Keratinocyte (primary cell): ENCODE data around the gene EPHB3. TPM values are rescaled to one million over a fixed set of nuclear protein-coding genes. Genes with fewer than 3 reads are reported as not detected.

ENCODE experiments used
- DNase-seq: peaks from one replicate; pipeline ENCODE4 v3.0.0-alpha.2; 2011; ENCODE audit warnings: low read depth, missing footprints, low spot score
- FAIRE-seq: peaks from 2 replicates; lab custom pipeline; 2011; peaks lifted over from hg19 to GRCh38; lab: Jason Lieb, UNC
- H2AFZ ChIP-seq: 2 replicates; pipeline ENCODE4 v1.6.0; 2012; ENCODE audit warnings: low read length, control low read depth, inconsistent platforms; ENCODE audit not compliant: control insufficient read depth
- H3K27ac ChIP-seq: 2 replicates; pipeline ENCODE4 v1.5.1; 2011; ENCODE audit warnings: low read length; ENCODE audit not compliant: control insufficient read depth, insufficient read depth
- H3K27me3 ChIP-seq: 3 replicates; pipeline ENCODE4 v1.6.0; 2011; ENCODE audit warnings: low read length; ENCODE audit not compliant: control insufficient read depth, insufficient read depth; ENCODE audit errors: extremely low read depth
- H3K36me3 ChIP-seq, 2 experiments: 2 replicates in 1 of 2; 3 replicates in 1 of 2; pipeline ENCODE4 v1.5.1; 2011; ENCODE audit warnings: low read length in 2 of 2, mild to moderate bottlenecking in 1 of 2; ENCODE audit not compliant: control insufficient read depth in 2 of 2, insufficient read depth in 2 of 2; ENCODE audit errors: extremely low read depth in 1 of 2
- H3K4me1 ChIP-seq: 3 replicates; pipeline ENCODE4 v1.5.1; 2011; ENCODE audit warnings: low read length; ENCODE audit not compliant: control insufficient read depth, insufficient read depth; ENCODE audit errors: extremely low read depth
- H3K4me2 ChIP-seq: 3 replicates; pipeline ENCODE4 v1.6.0; 2011; ENCODE audit warnings: low read depth, low read length; ENCODE audit not compliant: control insufficient read depth, insufficient read depth; ENCODE audit errors: extremely low read depth
- H3K4me3 ChIP-seq, 3 experiments: fragments of 200-600 bp in 1 of 3; sonication (generic) in 1 of 3; 2 replicates in 2 of 3; 3 replicates in 1 of 3; pipeline ENCODE4 v1.5.1; 2011 to 2016; ENCODE audit warnings: low read length in 3 of 3, mild to moderate bottlenecking in 3 of 3, control low read depth in 2 of 3, inconsistent platforms in 1 of 3, low read depth in 1 of 3, mixed read lengths in 1 of 3, mixed run types in 1 of 3, moderate library complexity in 1 of 3; ENCODE audit not compliant: control insufficient read depth in 2 of 3, insufficient read depth in 2 of 3; ENCODE audit errors: extremely low read depth in 1 of 3
- H3K79me2 ChIP-seq: 2 replicates; pipeline ENCODE4 v1.6.0; 2012; ENCODE audit warnings: low read length; ENCODE audit not compliant: control insufficient read depth, insufficient read depth
- H3K9ac ChIP-seq: 3 replicates; pipeline ENCODE4 v1.6.0; 2011; ENCODE audit warnings: low read length; ENCODE audit not compliant: control insufficient read depth, insufficient read depth; ENCODE audit errors: extremely low read depth
- H3K9me1 ChIP-seq: 3 replicates; pipeline ENCODE4 v1.6.0; 2011; ENCODE audit warnings: low read length; ENCODE audit not compliant: control insufficient read depth, insufficient read depth; ENCODE audit errors: extremely low read depth
- H3K9me3 ChIP-seq: 2 replicates; pipeline ENCODE4 v1.5.1; 2012; ENCODE audit warnings: low read depth, low read length; ENCODE audit not compliant: control insufficient read depth
- H4K20me1 ChIP-seq: 3 replicates; pipeline ENCODE4 v1.6.0; 2011; ENCODE audit warnings: low read length; ENCODE audit not compliant: control insufficient read depth, insufficient read depth; ENCODE audit errors: extremely low read depth
- EZH2 ChIP-seq: IDR thresholded peaks from one replicate; pipeline ENCODE4 v1.6.1; 2012; ENCODE audit warnings: inconsistent platforms, mild to moderate bottlenecking, low read length, moderate library complexity
- dilution Hi-C: fragments of 300-500 bp; cut with MboI; formaldehyde crosslinking; loops from one replicate; pipeline ENCODE4 v1.7.0; 2020; ENCODE audit warnings: low sequenced_read_pairs; ENCODE audit not compliant: extremely low pct_ligation_motif_present
- polyA plus RNA-seq, 5 experiments: library from polyadenylated mRNA; depleted of rRNA in 3 of 5; stranded (reverse) in 3 of 5; stranded (forward) in 1 of 5; unstranded in 1 of 5; fragments of >200 nt; gene quantifications; 1 replicate in 1 of 5; 2 replicates in 3 of 5; 3 replicates in 1 of 5; pipeline versions ENCODE4 v1.2.1 to v1.2.3, GENCODE V29; 2011 to 2012; ENCODE audit warnings: missing spikeins in 2 of 5, low read depth in 1 of 5, low replicate concordance in 1 of 5
- TF ChIP-seq, protein P1 (sequence below), 3 experiments: IDR thresholded peaks in 1 of 3; conservative IDR thresholded peaks in 1 of 3; optimal IDR thresholded peaks in 1 of 3; 2 replicates in 2 of 3; 3 replicates in 1 of 3; pipeline versions ENCODE3 to v1.5.1; 2011; ENCODE audit warnings: low read length in 3 of 3, mild to moderate bottlenecking in 3 of 3, moderate library complexity in 2 of 3, control low read depth in 1 of 3, inconsistent platforms in 1 of 3; ENCODE audit not compliant: insufficient read depth in 2 of 3; ENCODE audit errors: extremely low read depth in 1 of 3

EPHB3 gene
- polyA plus RNA-seq, 1 donor (not counting 4 experiments of a cell fraction or from before 2014, with no cell fraction given): 2.2 TPM

- FAIRE-seq (no peak), DNase-seq (no peak)
- peaks cover 4% of the 10 kb centered on the region for H3K27me3 ChIP-seq
- TF ChIP-seq, protein P1, sequence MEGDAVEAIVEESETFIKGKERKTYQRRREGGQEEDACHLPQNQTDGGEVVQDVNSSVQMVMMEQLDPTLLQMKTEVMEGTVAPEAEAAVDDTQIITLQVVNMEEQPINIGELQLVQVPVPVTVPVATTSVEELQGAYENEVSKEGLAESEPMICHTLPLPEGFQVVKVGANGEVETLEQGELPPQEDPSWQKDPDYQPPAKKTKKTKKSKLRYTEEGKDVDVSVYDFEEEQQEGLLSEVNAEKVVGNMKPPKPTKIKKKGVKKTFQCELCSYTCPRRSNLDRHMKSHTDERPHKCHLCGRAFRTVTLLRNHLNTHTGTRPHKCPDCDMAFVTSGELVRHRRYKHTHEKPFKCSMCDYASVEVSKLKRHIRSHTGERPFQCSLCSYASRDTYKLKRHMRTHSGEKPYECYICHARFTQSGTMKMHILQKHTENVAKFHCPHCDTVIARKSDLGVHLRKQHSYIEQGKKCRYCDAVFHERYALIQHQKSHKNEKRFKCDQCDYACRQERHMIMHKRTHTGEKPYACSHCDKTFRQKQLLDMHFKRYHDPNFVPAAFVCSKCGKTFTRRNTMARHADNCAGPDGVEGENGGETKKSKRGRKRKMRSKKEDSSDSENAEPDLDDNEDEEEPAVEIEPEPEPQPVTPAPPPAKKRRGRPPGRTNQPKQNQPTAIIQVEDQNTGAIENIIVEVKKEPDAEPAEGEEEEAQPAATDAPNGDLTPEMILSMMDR (optimal IDR thresholded peaks at IDR 0.05 in 1 of 3, IDR thresholded peaks at IDR 0.05 in 1 of 3, conservative IDR thresholded peaks at IDR 0.05 in 1 of 3; ENCODE audit: extremely low read depth in 1 of 3, insufficient read depth in 2 of 3, low read length in 3 of 3): no peak
- TF ChIP-seq EZH2: no peak
- no peaks in the 10 kb centered on the region for H4K20me1 ChIP-seq
- no peaks in the 10 kb centered on the region for H3K79me2 ChIP-seq
- H3K9me3 ChIP-seq: no peaks in the 10 kb centered on the region
- no peak overlapping the region for H3K27ac ChIP-seq
- H3K36me3 ChIP-seq: no peaks in the 10 kb centered on the region
- no peak overlapping the region for H2AFZ ChIP-seq
- dilution Hi-C loops: no loop called here
- H3K9ac ChIP-seq: no peak overlapping the region
- H3K9me1 ChIP-seq: no peaks in the 10 kb centered on the region
- H3K4me2 ChIP-seq: no peak overlapping the region
- H3K4me1 ChIP-seq: no peaks in the 10 kb centered on the region
- H3K4me3 ChIP-seq: no peak overlapping the region
Observed at GRCh38 chr3:184537885-184538665, 23.5 kb upstream of the EPHB3 start.

- Histone ChIP-seq H3K9me1 (no peaks in the 10 kb centered on the region), H3K27ac (no peak overlapping the region), H4K20me1 (no peaks in the 10 kb centered on the region), H3K4me2 (no peak overlapping the region), H3K79me2 (no peaks in the 10 kb centered on the region), H3K4me3 (no peak overlapping the region), H3K9ac (no peak overlapping the region), H3K9me3 (no peaks in the 10 kb centered on the region), H3K36me3 (no peaks in the 10 kb centered on the region), H2AFZ (no peak overlapping the region), H3K27me3 (peaks cover 10% of the 10 kb centered on the region), H3K4me1 (no peaks in the 10 kb centered on the region)
- no peak for TF ChIP-seq EZH2
- TF ChIP-seq, protein P1 (optimal IDR thresholded peaks at IDR 0.05 in 1 of 3, IDR thresholded peaks at IDR 0.05 in 1 of 3, conservative IDR thresholded peaks at IDR 0.05 in 1 of 3; ENCODE audit: extremely low read depth in 1 of 3, insufficient read depth in 2 of 3, low read length in 3 of 3): no peak
- FAIRE-seq (no peak), DNase-seq (no peak)
- dilution Hi-C loops: no loop called here
Observed at GRCh38 chr3:184538666-184539431, 22.7 kb upstream of the EPHB3 start.
